NCI-H2081 (cell line): ENCODE data around the gene UNKL.
A peak's percentile ranks its signal among the peaks of the same experiment; 100 is the strongest.
"Not testable (repeated sequence)": the region's sequence is repeated elsewhere in the genome, so short reads cannot be mapped to it uniquely, and the experiment has no call there.

Experiments used
- DNase-seq, 2 experiments: peaks; one replicate each; lab custom pipeline; 2025; lab: John Stamatoyannopoulos, UW

The UNKL gene

GRCh38 chr16:1445518-1446203 lies 31.2 kb upstream of the UNKL start:
- DNase-seq = no peak

- no peak for DNase-seq
Measured at GRCh38 chr16:1444730-1445517, 30.4 kb upstream of the UNKL start.

DNA sequence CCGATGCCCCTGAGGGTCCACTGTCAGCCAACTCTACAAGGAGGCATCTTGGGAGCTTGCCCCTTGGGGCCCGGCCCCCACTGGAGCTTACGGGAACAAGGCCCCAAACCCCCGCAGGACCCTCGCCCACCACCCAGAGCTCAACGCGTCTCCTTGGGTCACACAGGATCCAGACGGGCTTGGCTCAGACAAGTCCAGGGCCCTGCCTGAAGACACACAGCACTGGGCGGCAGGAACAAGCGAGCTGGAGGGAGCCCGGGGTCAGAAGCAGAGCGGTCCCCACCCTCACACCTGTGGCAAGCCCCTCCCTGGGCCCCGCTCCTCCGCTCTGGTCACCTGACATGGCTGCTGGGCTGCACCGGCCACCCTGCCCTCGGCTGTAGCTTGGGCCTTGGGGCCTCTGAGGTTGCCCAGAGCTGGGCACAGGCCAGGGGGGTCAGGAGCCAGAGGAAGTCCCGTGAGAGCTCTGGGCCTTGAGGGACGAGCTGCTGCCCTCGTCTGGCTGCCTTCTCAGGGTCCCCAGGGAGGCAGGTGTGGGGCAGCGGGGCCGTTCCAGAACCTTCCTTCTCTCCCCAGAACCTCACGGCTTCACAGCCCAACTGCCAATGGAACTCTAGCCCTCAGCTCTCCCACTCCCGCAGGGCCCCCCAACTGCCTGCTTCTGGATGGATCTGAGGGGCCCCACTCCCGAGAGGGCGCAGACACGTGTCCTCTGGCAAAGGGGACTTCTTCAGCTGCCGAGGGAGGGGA lies 29.7 kb upstream of the UNKL start, which contains the start of gene CCDC154:
Gene CCDC154 (minus strand): TSS at position 577 of the 750 bp plus-strand sequence. CDS start 234 bp downstream, at position 343.
- no peak for DNase-seq

GRCh38 chr16:1443403-1443973 lies 29.0 kb upstream of the UNKL start:
- DNase-seq = no peak

DNA sequence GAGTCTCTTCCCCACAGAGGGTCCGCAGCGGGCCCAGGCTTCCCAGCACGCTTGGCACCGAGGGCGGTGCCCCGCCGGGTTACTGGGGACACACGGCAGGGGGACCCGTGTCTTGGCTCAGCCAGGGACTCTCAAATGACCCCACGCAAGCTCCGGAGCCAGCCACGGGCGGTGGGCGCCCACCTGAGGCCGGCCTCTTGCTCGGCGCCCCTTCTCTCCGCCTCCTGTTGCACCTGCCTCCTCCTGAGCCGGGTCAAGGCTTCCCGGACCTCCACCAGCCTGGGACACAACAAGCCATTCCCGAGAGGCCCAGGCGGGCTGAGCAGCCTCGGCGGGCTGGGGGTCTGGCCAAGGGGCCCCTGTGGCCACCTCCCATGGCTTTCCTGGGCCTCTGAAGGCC lies 28.2 kb upstream of the UNKL start:
- DNase-seq = no peak

- peak in 1 of 2 experiments; percentile 12 for DNase-seq
Measured at GRCh38 chr16:1441391-1441829, 26.9 kb upstream of the UNKL start.

DNA sequence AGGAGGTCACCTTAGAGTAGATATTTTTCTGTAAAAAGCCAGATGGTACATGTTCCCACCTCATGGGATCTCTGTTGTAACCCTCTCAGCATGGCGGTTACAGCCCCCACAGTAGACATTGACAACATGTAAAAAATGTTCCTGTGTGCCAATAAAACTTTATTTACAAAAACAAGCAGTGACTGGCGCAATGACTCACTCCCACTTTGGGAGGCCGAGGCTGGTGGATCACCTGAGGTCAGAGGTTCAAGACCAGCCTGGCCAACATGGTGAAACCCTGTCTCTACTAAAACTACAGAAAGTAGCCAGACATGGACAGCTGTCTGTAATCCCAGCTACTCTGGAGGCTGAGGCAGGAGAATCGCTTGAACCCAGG lies 25.2 kb upstream of the UNKL start:
- DNase-seq = not testable (repeated sequence)

GRCh38 chr16:1439058-1439698 lies 24.7 kb upstream of the UNKL start:
- peak; percentile 19 to 71 for DNase-seq

- DNase-seq = no peak
Measured at GRCh38 chr16:1438229-1439057, 23.9 kb upstream of the UNKL start.

GRCh38 chr16:1437606-1438005 lies 23.1 kb upstream of the UNKL start:
- no peak for DNase-seq

DNA sequence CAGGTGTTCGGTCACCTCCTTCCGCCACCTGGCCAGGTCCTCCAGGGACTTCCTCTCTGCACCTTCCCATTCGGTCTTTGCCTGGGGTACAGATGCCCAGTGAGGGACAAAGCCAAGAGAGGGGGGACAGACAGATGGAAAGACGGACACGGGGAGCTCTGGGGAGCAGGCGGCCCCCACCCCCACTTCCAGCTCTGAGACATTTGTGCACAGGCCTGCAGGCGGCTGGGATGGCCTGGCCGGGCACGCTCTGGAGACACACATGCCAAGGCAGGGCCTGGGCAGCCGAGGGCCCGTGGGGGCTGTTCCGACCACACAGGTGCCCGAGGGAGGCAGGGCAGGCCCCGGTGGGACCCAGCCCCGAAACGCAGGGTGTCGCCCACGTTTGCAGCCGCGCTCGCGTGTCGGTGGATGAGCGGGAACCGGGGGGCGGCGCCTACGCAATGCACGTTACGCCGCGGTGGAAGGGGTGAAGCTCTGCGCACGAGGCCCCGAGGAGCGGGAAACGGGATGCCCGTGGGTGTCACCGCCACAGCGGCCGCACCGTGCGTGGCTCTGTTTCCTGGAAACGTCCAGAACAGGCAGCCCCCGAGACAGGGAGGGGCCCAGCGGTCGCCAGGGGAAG lies 22.3 kb upstream of the UNKL start:
- no peak for DNase-seq

DNA sequence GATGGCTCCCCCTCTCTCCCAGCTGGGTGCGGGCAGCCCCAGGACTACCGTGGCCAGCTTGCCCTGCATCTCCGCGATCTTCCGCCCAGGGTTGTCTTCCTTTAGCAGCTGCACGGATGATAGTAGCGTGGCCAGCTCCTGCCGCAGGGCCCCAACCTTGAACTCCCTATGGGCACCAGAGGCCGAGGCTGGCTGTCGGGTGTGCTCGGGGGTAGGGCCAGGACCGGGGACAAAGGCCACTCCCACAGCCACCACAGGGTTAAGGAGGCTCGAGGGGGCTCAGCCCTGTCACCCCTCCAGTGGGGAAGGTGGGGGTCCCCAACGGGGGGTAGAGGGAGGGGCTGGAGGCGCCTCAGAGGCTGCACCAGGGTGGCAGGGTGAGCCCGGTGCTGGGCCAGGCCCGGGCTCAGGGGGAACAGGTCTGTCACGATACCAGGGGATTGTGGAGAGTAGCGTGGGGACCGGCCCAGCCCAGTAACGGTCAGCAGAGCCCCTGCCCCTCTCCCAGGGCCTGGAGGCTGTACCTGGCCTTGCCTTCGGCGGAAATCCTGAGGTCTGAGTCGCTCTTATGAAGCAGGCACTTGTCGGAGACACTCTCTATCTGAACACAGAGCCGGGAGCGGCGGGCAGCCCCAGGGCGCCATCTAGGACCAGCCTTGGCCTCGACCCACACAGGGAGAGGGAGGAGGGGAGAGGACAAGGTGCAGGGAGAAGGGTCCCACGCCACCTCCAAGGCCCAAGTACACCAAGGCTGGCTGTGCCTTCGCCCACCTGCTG lies 21.6 kb upstream of the UNKL start:
- DNase-seq = no peak

DNA sequence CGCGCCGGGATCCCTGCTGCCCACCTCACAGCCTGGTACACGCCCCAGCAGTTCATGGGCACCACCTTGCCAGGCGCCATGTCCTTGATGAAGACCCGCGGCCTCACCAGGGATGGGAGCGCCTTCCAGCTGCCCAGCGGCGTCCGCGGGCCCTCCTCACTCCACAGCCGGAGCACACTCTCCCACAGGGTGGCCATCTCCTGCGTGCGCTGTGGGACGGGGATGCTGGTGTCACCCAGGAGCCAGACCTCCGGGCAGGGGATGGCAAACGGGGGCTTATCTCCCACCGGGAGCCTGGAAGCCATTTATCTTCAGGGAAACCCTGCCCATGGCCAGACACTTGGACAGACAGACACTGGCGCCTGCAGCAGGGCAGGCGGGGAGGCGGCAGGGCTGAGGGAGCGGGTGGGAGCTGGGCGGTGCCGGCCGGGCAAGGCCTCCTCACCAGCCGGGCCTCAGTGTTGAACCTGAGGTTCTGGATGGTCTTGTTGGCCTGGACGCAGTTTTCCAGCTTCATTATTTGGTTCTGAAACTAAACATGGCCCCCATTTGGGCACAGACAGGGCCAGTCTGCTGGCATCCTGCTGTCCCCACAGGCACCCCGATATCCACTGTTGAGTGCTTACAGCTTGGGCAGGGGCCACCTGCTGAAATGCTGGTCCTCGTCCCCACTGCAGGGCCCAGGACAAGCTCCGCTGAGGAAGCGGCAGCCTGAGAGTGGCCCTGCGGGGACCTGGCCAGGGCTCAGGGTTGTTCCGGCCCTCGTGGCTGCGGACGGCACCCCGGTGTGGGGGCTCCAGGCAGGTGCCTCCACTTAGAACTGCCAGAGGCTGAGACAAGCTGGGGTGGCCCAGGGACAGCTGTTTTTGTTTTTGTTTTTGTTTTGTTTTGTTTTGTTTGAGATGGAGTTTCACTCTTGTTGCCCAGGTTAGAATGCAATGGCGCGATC lies 20.4 kb upstream of the UNKL start:
- DNase-seq = peak in 1 of 2 experiments; percentile 34

GRCh38 chr16:1433756-1434155 lies 19.3 kb upstream of the UNKL start:
- DNase-seq = no peak

- no peak for DNase-seq
Measured at GRCh38 chr16:1433263-1433560, 18.7 kb upstream of the UNKL start.

DNA sequence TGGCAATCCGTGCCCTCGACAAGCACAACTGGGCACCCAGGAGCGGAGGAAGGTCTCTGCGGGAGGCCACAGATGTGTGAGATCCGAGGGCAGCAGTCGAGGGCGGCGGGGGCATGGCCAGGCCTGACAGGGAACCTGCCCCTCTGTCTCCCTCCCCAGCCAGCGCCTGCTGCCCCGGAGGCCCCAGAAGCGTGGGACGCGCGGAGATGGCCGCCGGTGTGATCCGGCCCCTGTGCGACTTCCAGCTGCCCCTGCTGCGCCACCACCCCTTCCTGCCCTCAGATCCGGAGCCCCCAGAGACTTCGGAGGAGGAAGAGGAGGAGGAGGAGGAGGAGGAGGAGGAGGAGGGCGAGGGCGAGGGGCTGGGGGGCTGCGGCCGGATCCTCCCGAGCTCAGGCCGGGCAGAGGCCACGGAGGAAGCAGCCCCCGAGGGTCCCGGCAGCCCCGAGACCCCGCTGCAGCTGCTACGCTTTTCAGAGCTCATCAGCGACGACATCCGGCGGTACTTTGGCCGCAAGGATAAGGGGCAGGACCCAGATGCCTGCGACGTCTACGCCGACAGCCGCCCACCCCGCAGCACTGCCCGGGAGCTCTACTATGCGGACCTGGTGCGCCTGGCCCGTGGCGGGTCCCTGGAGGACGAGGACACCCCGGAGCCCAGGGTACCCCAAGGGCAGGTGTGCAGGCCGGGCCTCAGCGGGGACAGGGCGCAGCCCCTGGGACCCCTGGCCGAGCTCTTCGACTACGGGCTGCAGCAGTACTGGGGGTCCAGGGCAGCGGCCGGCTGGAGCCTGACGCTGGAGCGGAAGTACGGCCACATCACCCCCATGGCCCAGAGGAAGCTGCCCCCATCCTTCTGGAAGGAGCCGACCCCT lies 18.1 kb upstream of the UNKL start:
- no peak for DNase-seq

DNA sequence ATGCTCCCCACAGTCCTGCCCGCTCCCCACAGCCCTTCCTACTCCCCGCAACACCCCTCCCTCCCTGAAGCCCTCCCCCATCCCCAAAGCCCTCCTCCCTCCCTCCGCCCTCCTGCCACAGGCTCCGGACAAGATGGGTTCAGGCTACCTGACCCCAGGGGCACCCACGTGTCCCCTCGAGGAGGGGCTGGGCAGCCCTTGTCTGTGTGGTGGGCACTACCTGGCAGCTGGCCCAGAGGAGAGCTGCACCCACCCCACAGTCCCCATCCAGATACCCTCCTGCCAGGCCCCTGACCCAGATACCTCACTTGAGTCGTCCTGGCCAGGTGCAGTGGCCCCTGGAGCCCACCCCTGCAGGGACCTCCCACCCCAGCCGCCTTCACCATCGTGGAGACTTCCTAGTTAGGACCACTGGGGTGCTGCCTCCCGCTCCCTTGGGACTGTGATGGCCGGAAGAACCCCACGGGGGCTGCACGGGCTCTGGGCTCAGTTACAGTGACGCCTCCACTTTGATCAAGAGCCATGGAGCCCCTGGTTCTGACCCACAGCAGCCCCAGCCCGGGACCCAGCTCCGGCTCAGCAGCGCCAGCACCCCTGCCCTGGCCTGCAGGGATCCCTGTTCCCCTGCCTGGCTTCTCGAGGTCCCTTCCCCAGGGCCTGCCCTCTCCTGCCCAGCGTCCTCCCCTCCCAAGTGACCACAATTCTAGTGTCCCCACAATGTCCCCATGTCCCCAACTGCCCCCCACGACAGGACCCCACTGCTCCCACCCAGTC lies 17.2 kb upstream of the UNKL start:
- no peak for DNase-seq
